ENCODE results near the gene OR2V1.

- TF ChIP-seq CTCF (IDR thresholded peaks at IDR 0.05; ENCODE audit: borderline replicate concordance, extremely low read depth, low read length, poor library complexity, severe bottlenecking) (no peak), EZH2 (IDR thresholded peaks at IDR 0.05; ENCODE audit: borderline replicate concordance, low read depth, low read length, severe bottlenecking) (no peak)
Observed at GRCh38 chr5:181098762-181099601, 32.0 kb downstream of the OR2V1 start.
